Heart right ventricle (tissue), 16 donors: ENCODE data around the gene TOX2. TPM values are rescaled to one million over a fixed set of nuclear protein-coding genes. Genes with fewer than 3 reads are reported as not detected.

ENCODE experiments used
- ATAC-seq, 8 donors: fragments of 200-7000 bp; cut with Tn5 transposase; one replicate each; pipeline ENCODE4 v1.9.1; 2020; ENCODE audit warnings: mild to moderate bottlenecking in 8 of 8, moderate library complexity in 8 of 8, moderate number of reproducible peaks in 1 of 8
- DNase-seq, 2 donors: peaks; one replicate each; pipeline ENCODE4 v3.0.0-alpha.2; 2020
- H3K27ac ChIP-seq, 10 donors: fragments of 200-600 bp; sonication (generic) in 2 of 10; one replicate each; pipeline versions ENCODE4 v1.5.0 to v1.8.0; 2020 to 2022; ENCODE audit warnings: mild to moderate bottlenecking in 3 of 10
- H3K27me3 ChIP-seq, 7 donors: fragments of 200-600 bp; one replicate each; pipeline ENCODE4 v1.8.0; 2021 to 2022; ENCODE audit warnings: mild to moderate bottlenecking in 2 of 7
- H3K36me3 ChIP-seq, 9 donors: fragments of 200-600 bp; sonication (generic) in 1 of 9; one replicate each; pipeline versions ENCODE4 v1.5.0 to v1.8.0; 2020 to 2022; ENCODE audit warnings: mild to moderate bottlenecking in 2 of 9
- H3K4me1 ChIP-seq, 9 donors: fragments of 200-600 bp; sonication (generic) in 1 of 9; one replicate each; pipeline versions ENCODE4 v1.5.0 to v1.8.0; 2020 to 2022; ENCODE audit warnings: mild to moderate bottlenecking in 4 of 9
- H3K4me3 ChIP-seq, 10 donors: fragments of 200-600 bp; sonication (generic) in 2 of 10; one replicate each; pipeline versions ENCODE4 v1.5.0 to v1.8.0; 2020 to 2022; ENCODE audit warnings: mild to moderate bottlenecking in 7 of 10, moderate library complexity in 2 of 10
- H3K9me3 ChIP-seq, 11 donors: fragments of 200-600 bp in 10 of 11; sonication (generic) in 2 of 11; one replicate each; pipeline versions ENCODE4 v1.5.0 to v1.8.0; 2013 to 2022; ENCODE audit warnings: mild to moderate bottlenecking in 2 of 11, control low read depth in 1 of 11, moderate library complexity in 1 of 11
- WGBS, 2 donors: extraction: QIAGEN DNeasy Blood & Tissue Kit; methylation state at CpG; one replicate each; pipeline ENCODE4 v1.1.7; 2013; ENCODE audit warnings: inconsistent platforms in 1 of 2; 5-methylcytosine and 5-hydroxymethylcytosine counted together
- intact Hi-C, 10 donors: fragments of 100-400 bp; cut with DNase I; formaldehyde crosslinking; loops; one replicate each; pipeline versions ENCODE4 v1.11.1 to v1.14.2; 2022
- polyA plus RNA-seq, 2 donors: library from polyadenylated mRNA; stranded (reverse); fragments of 200-250 nt; gene quantifications; one replicate each; pipeline ENCODE4 v1.2.3, GENCODE V29; 2013
- total RNA-seq, 10 donors: library from RNA; stranded (reverse); fragmentation: NEBNext Ultra II Directional in 3 of 10; extraction: Animal tissue kit (Norgen Biotek cat#: 25700) in 3 of 10; gene quantifications; one replicate each; pipeline versions ENCODE4 v1.2.1 to v1.2.4, GENCODE V29; 2021 to 2023
- TF ChIP-seq, protein P1 (sequence below), 9 donors: fragments of 200-600 bp; sonication (generic) in 2 of 9; IDR thresholded peaks; one replicate each; pipeline versions ENCODE4 v1.5.0 to v1.8.0; 2021 to 2022; ENCODE audit warnings: antibody characterized with exemption in 9 of 9, mild to moderate bottlenecking in 5 of 9, moderate library complexity in 1 of 9
- donor health status: Arrhythmogenic right ventricular cardiomyopathy.
- donor health status: ischemic (EF 13 %, LVEDD 7.1; RV severe dilation, severe dysfunction).
- donor health status: healthy with polysubstance abuse.
- donor health status: DM: no; HTN: yes; CAD: no.
- donor health status: DM: no; HTN: no; CAD: no.
- donor health status: ischemic (EF 25% LVEDD 6.9; RV normal size, moderate dysfunction).
- donor health status: ischemic (EF 25% LVEDD 5.7; RV mildly dilated, moderate dysfunction).
- donor health status: healthy.
- donor health status: DM: yes; HTN: yes; CAD: no.
- donor health status: Ischemic cardiomyopathy.
- donor health status: ischemic (EF 35%, LVEDD 5.7; RV mildly dilated, moderate dysfunction).
- donor health status: nonischemic (EF 11% LVEDD 7.7; RV severe dilation, severe dysfunction).
- donor health status: DM: yes; HTN: yes; CAD: no.
- donor health status: PGD.
- donor health status: ischemic (EF 29% LVEDD 5.4; RV normal size, mild dysfunction).
- donor health status: nonischemic (EF 23%, LVEDD 6.1; RV moderate dilation, normal function).

TOX2 gene
- total and polyA plus RNA-seq, 12 donors: 0.25 to 2.0 (median 1.1) TPM

DNA sequence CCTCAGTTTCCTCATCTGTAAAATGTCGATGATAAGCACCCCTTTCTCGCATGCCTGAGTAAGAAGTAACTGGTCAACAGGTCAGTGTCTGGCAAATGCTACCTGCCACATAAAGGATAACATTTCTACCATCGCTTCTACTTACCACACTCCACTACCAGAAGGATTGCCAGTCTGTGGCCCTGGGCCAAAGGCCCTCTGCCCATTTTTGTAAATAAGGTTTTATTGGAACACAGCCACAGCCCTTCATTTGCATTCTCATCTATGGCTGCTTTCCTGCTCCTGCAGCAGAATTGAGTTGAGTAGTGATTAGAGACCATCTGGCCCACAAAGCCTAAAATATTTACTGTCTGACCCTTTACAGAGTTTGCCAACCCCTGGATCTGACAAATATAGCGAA is 121.8 kb downstream of the TOX2 start:
- Histone ChIP-seq H3K27me3 (peaks cover 0 to 54% (median 33%) of the 10 kb centered on the region in 7 donors), H3K36me3 (no peaks in the 10 kb centered on the region), H3K4me3 (no peak overlapping the region), H3K27ac (no peak overlapping the region), H3K9me3 (no peaks in the 10 kb centered on the region), H3K4me1 (peaks cover 0 to 7% (median 0%) of the 10 kb centered on the region in 9 donors)
- ATAC-seq: no peak
- no peak for DNase-seq
- intact Hi-C loops: no loop called here
- 82 to 83% methylated on average over 4 of the region's 4 CpGs for WGBS, 2 donors
- TF ChIP-seq, protein P1, sequence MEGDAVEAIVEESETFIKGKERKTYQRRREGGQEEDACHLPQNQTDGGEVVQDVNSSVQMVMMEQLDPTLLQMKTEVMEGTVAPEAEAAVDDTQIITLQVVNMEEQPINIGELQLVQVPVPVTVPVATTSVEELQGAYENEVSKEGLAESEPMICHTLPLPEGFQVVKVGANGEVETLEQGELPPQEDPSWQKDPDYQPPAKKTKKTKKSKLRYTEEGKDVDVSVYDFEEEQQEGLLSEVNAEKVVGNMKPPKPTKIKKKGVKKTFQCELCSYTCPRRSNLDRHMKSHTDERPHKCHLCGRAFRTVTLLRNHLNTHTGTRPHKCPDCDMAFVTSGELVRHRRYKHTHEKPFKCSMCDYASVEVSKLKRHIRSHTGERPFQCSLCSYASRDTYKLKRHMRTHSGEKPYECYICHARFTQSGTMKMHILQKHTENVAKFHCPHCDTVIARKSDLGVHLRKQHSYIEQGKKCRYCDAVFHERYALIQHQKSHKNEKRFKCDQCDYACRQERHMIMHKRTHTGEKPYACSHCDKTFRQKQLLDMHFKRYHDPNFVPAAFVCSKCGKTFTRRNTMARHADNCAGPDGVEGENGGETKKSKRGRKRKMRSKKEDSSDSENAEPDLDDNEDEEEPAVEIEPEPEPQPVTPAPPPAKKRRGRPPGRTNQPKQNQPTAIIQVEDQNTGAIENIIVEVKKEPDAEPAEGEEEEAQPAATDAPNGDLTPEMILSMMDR (IDR thresholded peaks at IDR 0.05): no peak

DNA sequence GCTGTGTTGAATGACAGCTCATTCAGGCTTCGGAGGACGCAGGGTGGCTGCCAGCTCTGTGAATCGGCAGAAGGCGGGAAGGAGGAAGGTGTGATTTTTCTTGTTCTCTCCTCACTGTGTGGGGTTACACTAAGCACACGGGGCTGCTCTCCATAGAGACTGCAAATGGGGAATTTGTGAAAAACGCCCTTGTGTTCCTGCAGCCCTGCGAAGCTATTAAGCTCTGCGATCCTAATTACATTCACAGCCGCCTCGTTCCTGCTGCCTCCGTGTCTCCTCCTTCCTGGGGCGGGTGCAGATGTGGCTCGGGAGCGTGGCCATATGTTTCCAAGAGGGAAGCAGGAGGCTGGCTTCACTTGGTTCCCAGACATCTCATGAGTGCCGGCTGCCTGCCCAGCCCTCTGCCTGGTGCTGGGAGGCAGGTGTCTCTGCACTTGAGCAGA is 124.0 kb downstream of the TOX2 start:
- Histone ChIP-seq H3K36me3 (no peaks in the 10 kb centered on the region), H3K4me3 (no peak overlapping the region), H3K9me3 (no peaks in the 10 kb centered on the region), H3K27ac (no peak overlapping the region), H3K4me1 (peaks cover 0 to 7% (median 0%) of the 10 kb centered on the region in 9 donors), H3K27me3 (peaks cover 0 to 49% (median 33%) of the 10 kb centered on the region in 7 donors)
- TF ChIP-seq, protein P1 (IDR thresholded peaks at IDR 0.05): no peak
- intact Hi-C loops: no loop called here
- 11 to 19% methylated on average over 15 of the region's 15 CpGs for WGBS, 2 donors
- ATAC-seq (peak in 2 of 8 donors; percentile 42), DNase-seq (no peak)

DNA sequence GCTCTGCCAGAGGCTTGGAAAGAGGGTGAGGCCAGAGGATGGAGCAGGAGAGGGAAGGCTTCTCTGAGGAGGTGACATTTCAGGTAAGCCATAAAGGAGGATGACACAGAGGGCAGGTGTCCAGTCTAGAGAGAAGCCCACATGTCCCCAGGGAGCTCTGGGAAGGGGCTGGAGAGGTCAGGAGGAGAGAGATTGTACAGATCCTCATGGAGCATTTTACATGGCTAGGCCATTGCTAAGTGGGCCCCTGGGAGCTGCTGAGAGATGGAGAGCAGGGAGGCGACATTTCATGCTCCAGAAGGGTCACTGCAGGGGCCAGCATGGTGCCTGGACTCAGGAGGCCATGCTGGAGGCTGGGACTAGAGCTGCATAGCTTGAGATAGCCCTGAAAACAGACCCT is 124.5 kb downstream of the TOX2 start:
- Histone ChIP-seq H3K36me3 (no peaks in the 10 kb centered on the region), H3K27ac (no peak overlapping the region), H3K27me3 (peaks cover 0 to 45% (median 33%) of the 10 kb centered on the region in 7 donors), H3K4me3 (no peak overlapping the region), H3K9me3 (no peaks in the 10 kb centered on the region), H3K4me1 (peaks cover 0 to 7% (median 0%) of the 10 kb centered on the region in 9 donors)
- ATAC-seq: no peak
- WGBS, 2 donors: 71 to 80% methylated on average over 1 of the region's 1 CpG
- DNase-seq: no peak
- intact Hi-C loops: no loop called here
- TF ChIP-seq, protein P1 (IDR thresholded peaks at IDR 0.05): no peak

DNA sequence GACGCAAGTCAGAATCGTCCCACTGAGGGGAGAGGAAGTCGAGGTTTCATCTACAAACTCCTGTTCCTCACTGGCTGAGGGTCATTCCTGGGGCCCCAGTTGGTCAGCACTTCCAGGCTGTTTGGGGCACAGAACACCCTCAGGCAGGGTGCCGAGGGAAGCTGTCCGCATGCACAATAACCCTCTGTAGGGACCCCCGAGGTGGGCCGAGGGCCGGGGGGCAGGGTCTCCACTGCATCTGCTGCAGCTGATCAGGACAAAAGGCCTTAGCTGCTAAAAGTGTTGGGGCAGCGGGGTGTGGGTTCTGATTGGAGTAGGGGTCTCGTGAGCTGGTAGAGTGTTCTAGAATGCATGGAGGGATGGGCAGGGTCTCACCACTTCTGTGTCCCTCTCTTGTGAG is 125.1 kb downstream of the TOX2 start:
- TF ChIP-seq, protein P1 (IDR thresholded peaks at IDR 0.05): no peak
- Histone ChIP-seq H3K4me1 (peaks cover 0 to 7% (median 0%) of the 10 kb centered on the region in 9 donors), H3K9me3 (no peaks in the 10 kb centered on the region), H3K27me3 (peaks cover 0 to 50% (median 31%) of the 10 kb centered on the region in 7 donors), H3K4me3 (no peak overlapping the region), H3K27ac (no peak overlapping the region), H3K36me3 (no peaks in the 10 kb centered on the region)
- intact Hi-C loops: no loop called here
- WGBS, 2 donors: 79 to 87% methylated on average over 10 of the region's 10 CpGs
- no peak for DNase-seq
- no peak for ATAC-seq
